GM18873 (cell line): ENCODE results near the gene ADH1A.
"Not testable (repeated sequence)": the region's sequence is repeated elsewhere in the genome, so short reads cannot be mapped to it uniquely, and the experiment has no call there.

Source experiments
- ATAC-seq: cut with Tn5 transposase; IDR thresholded peaks from one replicate; pipeline ENCODE4 v1.9.1; 2021; ENCODE audit warnings: mild to moderate bottlenecking, moderate library complexity, moderate number of reproducible peaks; ENCODE audit not compliant: unreplicated experiment, low FRiP score

The ADH1A gene

DNA sequence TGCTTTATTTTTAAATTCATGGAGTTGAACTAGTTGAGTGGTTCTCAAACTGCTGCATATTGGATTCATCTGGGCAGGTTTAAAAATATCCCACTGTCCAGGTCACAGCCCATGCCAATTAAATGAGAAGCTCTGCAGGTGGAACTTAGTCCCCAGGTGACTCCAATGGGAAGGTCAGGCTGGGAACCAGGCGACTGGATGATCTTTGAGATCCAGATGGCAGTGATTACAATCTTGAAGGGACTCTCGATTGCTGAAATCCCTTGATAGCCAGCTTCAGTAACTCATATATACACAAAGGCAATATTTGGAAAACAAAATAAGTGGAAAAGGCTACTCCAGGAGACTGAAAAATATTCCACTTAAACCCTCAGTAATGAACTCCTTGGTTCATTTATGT, 8.1 kb downstream of the ADH1A start:
- no peak for ATAC-seq

DNA sequence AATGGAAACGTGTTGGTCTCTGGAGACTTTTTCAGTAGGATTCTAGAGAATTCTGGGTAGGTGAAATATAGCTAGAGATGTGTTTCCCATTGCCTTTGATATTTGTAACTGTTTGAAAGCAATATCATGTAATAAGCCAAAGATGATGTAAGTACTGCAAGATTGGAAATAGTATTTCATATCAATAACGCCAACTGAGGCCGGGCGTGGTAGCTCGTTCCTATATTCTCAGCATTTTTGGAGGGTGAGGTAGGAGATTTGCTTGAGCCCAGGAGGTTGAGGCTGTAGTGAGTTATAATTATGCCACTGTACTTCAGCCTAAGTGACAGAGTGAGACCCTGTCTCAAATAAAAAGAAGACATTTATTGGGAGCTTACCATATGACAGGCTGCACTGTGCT, 9.5 kb downstream of the ADH1A start:
- no peak for ATAC-seq

DNA sequence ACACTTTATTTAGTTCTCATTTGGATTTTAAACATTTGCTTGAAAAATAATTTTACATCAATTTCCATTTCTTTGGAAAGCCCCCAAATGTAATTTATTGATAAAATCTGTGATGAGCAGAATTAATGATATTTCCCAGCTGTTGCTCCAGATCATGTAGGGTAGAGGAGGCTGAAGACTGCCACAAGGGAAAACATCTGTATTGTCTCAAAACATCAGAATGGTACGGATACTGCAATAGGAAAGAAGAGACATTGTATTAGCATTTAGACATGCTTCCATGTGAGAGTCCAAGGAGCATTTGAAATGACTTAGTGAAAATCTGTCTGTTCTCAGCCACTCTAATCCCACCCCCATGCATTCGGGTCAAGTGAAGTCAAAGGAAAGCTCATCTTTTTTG, 14.4 kb downstream of the ADH1A start:
- no peak for ATAC-seq

GRCh38 chr4:99275885-99276284, 14.9 kb downstream of the ADH1A start:
- ATAC-seq = no peak

DNA sequence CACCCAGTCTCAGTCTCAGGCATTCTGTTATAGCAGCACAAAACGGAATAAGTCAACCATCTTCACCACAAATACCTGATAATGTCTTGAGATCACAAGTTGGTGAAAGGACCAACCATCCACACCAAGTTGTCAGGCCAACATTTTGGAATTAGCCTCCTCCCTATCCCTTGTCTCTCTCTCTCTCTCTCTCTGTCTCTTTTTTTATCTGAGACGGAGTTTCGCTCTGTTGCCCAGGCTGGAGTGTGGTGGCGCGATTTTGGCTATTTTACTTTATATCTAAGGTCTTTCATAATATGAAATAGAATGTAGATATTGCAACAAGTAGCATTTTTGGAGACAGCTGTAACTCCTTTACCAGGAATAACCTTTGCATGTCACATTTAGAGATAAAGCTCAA, 15.7 kb downstream of the ADH1A start:
- ATAC-seq = no peak

GRCh38 chr4:99273704-99274103, 17.1 kb downstream of the ADH1A start:
- no peak for ATAC-seq

DNA sequence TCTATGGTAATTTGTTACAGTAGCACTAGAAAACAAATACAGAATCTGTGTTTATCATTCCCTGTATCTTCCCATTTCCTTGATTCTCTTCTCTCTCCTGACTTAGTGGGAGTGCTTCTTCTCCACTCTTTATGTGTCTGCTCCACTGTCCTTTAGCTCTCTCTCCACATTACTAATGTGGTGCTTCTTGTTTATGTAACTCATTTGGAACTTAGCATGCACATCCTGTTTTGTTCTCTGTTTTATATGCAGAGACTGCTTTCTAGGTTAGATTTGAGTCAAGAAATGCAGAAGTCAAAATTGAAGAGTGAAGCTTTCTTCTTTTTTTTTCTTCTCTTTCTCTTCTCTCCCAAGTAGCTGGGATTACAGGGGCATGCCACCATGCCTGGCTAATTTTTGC, 25.9 kb downstream of the ADH1A start:
- ATAC-seq = no peak

GRCh38 chr4:99252746-99253145, 38.0 kb downstream of the ADH1A start:
- no peak for ATAC-seq

DNA sequence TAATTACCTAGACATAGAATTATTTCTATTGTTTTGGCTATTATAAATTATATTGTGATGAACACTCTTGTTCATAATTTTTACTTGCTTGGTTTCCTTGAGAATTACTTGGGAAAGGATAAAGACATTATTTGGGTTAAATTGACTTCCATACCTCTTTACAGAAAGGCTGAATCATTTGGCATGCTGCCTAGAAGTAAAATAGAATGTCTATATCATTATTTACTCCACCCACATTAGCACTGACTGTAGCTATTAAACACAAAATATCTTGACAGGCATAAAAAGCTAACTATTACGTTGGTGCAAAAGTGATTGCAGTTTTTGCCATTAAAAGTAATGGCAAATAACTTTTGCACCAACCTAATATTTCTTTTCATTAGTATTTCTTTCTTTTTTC, 42.1 kb downstream of the ADH1A start:
- no peak for ATAC-seq

DNA sequence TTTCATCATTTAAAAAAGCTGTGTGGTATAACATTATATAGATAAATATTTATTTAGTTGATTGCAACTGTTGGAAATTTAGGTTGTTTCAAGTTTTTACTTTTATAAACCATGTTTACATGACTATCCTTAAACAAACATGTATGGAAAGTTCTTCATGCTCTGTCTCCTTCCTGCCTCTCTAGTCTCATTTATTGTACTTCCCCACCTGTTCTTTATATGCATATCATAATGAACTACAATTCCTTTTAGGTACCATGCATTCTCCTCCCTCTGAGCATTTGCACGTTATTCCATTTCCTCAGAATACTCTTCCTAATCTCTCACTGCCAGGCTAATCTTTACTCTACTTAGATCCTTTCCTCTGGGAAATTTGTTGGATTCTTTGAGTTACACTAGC, 54.8 kb downstream of the ADH1A start:
- ATAC-seq = no peak

DNA sequence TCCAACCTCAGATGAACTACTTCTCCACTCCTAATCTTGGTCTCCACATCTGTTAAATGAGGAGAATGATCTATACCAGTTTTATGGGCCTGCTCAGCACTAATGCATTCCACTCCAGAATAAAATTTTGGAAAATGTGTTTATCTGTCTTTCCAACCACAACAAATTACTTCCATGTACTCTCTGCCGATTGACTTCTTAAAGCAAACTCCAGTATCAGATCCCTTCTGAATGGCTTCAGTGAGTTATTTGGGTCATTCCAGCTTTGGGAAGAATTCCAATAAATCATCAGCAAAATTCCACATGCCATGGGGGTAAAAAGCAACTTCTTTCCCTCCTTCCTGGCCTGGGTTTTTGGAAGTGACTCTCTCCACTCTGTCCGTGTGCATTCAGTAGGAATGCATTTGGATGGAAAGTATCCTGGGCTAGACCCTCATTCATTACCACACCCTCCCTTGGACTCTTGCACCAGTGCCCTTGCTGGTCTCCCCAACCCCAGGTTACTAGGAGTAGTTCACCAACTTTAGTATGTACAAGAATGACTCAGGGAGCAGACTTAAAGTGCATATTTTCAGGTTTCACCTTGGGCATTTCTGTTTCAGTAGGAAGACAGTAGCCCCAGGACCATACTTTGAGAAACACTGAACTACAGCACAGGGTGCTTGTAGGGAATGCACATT, 56.3 kb downstream of the ADH1A start:
- ATAC-seq = no peak

DNA sequence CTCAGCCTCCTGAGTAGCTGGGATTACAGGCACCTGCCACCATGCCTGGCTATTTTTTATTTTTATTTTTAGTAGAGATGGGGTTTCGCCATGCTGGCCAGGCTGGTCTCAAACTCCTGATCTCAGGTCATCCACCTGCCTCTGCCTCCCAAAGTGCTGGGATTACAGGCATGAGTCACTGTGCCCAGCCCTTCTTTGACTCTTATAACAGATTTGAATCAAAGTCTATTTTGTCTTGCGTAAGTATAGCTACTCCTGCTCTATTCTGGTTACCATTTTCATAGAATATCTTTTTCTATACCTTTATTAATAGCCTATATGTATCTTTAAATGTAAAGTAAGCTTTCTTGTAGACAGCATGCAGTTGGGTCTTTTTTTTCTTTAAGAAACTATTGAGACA, 57.4 kb downstream of the ADH1A start:
- not testable (repeated sequence) for ATAC-seq

DNA sequence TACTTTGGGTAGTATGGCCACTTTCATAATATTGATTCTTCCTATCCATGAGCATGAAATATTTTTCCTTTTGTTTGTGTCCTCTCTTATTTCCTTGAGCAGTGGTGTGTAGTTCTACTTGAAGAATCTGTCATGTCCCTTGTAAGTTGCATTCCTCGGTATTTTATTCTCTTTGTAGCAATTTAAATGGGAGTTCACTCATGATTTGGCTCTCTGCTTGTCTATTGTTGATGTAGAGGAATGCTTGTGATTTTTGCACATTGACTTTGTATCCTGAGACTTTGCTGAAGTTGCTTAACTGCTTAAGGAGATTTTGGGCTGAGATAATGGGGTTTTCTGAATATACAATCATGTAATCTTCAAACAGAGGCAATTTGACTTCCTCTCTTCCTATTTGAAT, 62.1 kb downstream of the ADH1A start:
- not testable (repeated sequence) for ATAC-seq

GRCh38 chr4:99227646-99228045, 63.1 kb downstream of the ADH1A start:
- not testable (repeated sequence) for ATAC-seq
